NCI-H748 treated with DMSO at 0.1 percent for 48 hours (cell line): ENCODE results near the gene LMBR1.
A peak's percentile ranks its signal among the peaks of the same experiment; 100 is the strongest.

Source experiments
- DNase-seq: peaks from one replicate; lab custom pipeline; 2025; lab: John Stamatoyannopoulos, UW

LMBR1 gene

GRCh38 chr7:156692849-156693248 lies 200.1 kb downstream of the LMBR1 start:
- no peak for DNase-seq

GRCh38 chr7:156691764-156692163 lies 201.2 kb downstream of the LMBR1 start:
- no peak for DNase-seq

GRCh38 chr7:156684661-156685060 lies 208.3 kb downstream of the LMBR1 start:
- no peak for DNase-seq

GRCh38 chr7:156684251-156684650 lies 208.7 kb downstream of the LMBR1 start:
- DNase-seq = no peak

- DNase-seq = no peak
These were observed 210.1 kb downstream of the LMBR1 start for GRCh38 chr7:156682928-156683327.

- no peak for DNase-seq
These were observed 212.7 kb downstream of the LMBR1 start for GRCh38 chr7:156680281-156680680.

- no peak for DNase-seq
These were observed 215.5 kb downstream of the LMBR1 start for GRCh38 chr7:156677374-156678054.

GRCh38 chr7:156676263-156676662 lies 216.7 kb downstream of the LMBR1 start:
- no peak for DNase-seq

- no peak for DNase-seq
These were observed 217.3 kb downstream of the LMBR1 start for GRCh38 chr7:156675721-156676120.

- DNase-seq = no peak
These were observed 219.1 kb downstream of the LMBR1 start for GRCh38 chr7:156673902-156674301.

GRCh38 chr7:156673454-156673853 lies 219.5 kb downstream of the LMBR1 start:
- no peak for DNase-seq

GRCh38 chr7:156669035-156669828 lies 223.8 kb downstream of the LMBR1 start:
- no peak for DNase-seq

- no peak for DNase-seq
These were observed 224.7 kb downstream of the LMBR1 start for GRCh38 chr7:156668130-156668741.

- DNase-seq = peak; percentile 86
These were observed 225.9 kb downstream of the LMBR1 start for GRCh38 chr7:156667110-156667426.

GRCh38 chr7:156666368-156667109 lies 226.4 kb downstream of the LMBR1 start:
- DNase-seq = no peak

GRCh38 chr7:156665101-156665500 lies 227.9 kb downstream of the LMBR1 start:
- no peak for DNase-seq

GRCh38 chr7:156662277-156662676 lies 230.7 kb downstream of the LMBR1 start:
- no peak for DNase-seq

- DNase-seq = no peak
These were observed 231.3 kb downstream of the LMBR1 start for GRCh38 chr7:156661637-156662036.

- DNase-seq = no peak
These were observed 233.0 kb downstream of the LMBR1 start for GRCh38 chr7:156659961-156660360.

GRCh38 chr7:156659203-156659602 lies 233.8 kb downstream of the LMBR1 start:
- no peak for DNase-seq

- no peak for DNase-seq
These were observed 235.3 kb downstream of the LMBR1 start for GRCh38 chr7:156657681-156658080.

- no peak for DNase-seq
These were observed 236.4 kb downstream of the LMBR1 start for GRCh38 chr7:156656598-156656997.

GRCh38 chr7:156655983-156656382 lies 237.0 kb downstream of the LMBR1 start:
- DNase-seq = no peak
